Endodermal cell (in vitro differentiated cells): ENCODE results near the gene PHTF1. TPM values are rescaled to one million over a fixed set of nuclear protein-coding genes. Genes with fewer than 3 reads are reported as not detected.

Experiments
- DNase-seq: peaks from one replicate; pipeline ENCODE4 v3.0.0-alpha.2; 2017
- H3K27ac ChIP-seq: 2 replicates; pipeline ENCODE4 v1.5.1; 2013; ENCODE audit warnings: mild to moderate bottlenecking, low read depth, low read length, moderate library complexity
- H3K27me3 ChIP-seq: 2 replicates; pipeline ENCODE4 v1.6.1; 2013; ENCODE audit warnings: mild to moderate bottlenecking, low read length, moderate library complexity; ENCODE audit not compliant: insufficient read depth, control insufficient read depth, poor library complexity, severe bottlenecking
- H3K36me3 ChIP-seq: 2 replicates; pipeline ENCODE4 v1.7.0; 2013; ENCODE audit warnings: mild to moderate bottlenecking, low read length, moderate library complexity; ENCODE audit not compliant: control insufficient read depth, insufficient read depth
- H3K4me1 ChIP-seq: one replicate; pipeline ENCODE4 v1.7.0; 2013; ENCODE audit warnings: low read length; ENCODE audit not compliant: control insufficient read depth, insufficient read depth
- H3K4me3 ChIP-seq: 2 replicates; pipeline ENCODE4 v1.5.1; 2013; ENCODE audit warnings: mild to moderate bottlenecking, low read length, moderate library complexity
- H3K9ac ChIP-seq: 2 replicates; pipeline ENCODE4 v1.6.1; 2013; ENCODE audit warnings: mild to moderate bottlenecking, low read length, moderate library complexity; ENCODE audit not compliant: poor library complexity, severe bottlenecking; ENCODE audit errors: extremely low read depth
- H3K9me3 ChIP-seq: 2 replicates; pipeline ENCODE4 v1.6.1; 2013; ENCODE audit warnings: mild to moderate bottlenecking, low read length, moderate library complexity; ENCODE audit not compliant: control insufficient read depth
- H3K27ac Mint-ChIP-seq: 2 replicates; pipeline ENCODE4 v1.8.0; 2020; ENCODE audit warnings: mixed read lengths
- H3K27me3 Mint-ChIP-seq: 2 replicates; pipeline ENCODE4 v1.8.0; 2021; ENCODE audit warnings: mild to moderate bottlenecking, mixed read lengths; ENCODE audit not compliant: insufficient read depth
- H3K36me3 Mint-ChIP-seq: 2 replicates; pipeline ENCODE4 v1.8.0; 2020; ENCODE audit warnings: low read depth, mixed read lengths
- H3K4me1 Mint-ChIP-seq: 2 replicates; pipeline ENCODE4 v1.8.0; 2020; ENCODE audit warnings: mixed read lengths
- H3K4me3 Mint-ChIP-seq: 2 replicates; pipeline ENCODE4 v1.8.0; 2020; ENCODE audit warnings: mild to moderate bottlenecking, moderate library complexity, mixed read lengths
- H3K9me3 Mint-ChIP-seq: 2 replicates; pipeline ENCODE4 v1.8.0; 2020; ENCODE audit warnings: mild to moderate bottlenecking, mixed read lengths
- CTCF ChIP-seq: fragments of 200-600 bp; sonication (generic); conservative IDR thresholded peaks from 2 replicates; pipeline ENCODE4 v1.5.0; 2021; ENCODE audit warnings: antibody characterized with exemption, mild to moderate bottlenecking
- WGBS, 2 experiments: methylation state at CpG; one replicate each; pipeline versions ENCODE4 v1.1.5 to v1.1.7; 2013; ENCODE audit warnings: missing lambda C conversion rate in 2 of 2, mixed read lengths in 1 of 2; ENCODE audit not compliant: insufficient coverage in 1 of 2, insufficient read length in 1 of 2; 5-methylcytosine and 5-hydroxymethylcytosine counted together
- total RNA-seq, 2 donors: library from RNA; stranded (reverse); fragmentation: NEBNext Ultra II Directional in 1 of 2; extraction: Animal tissue kit (Norgen Biotek cat#: 25700) in 1 of 2; gene quantifications; 2 replicates in 1 of 2; 3 replicates in 1 of 2; pipeline ENCODE4 v1.2.1, GENCODE V29; 2021

The PHTF1 gene
- total RNA-seq, 2 donors from 2014 or later = 43.8 to 56.5 TPM

GRCh38 chr1:113779542-113779941 lies 20.3 kb upstream of the PHTF1 start:
- WGBS, 2 experiments = 90 to 92% methylated on average over 6 of the region's 6 CpGs
- Mint-ChIP-seq H3K4me3 (no peak overlapping the region), H3K27me3 (no peaks in the 10 kb centered on the region), H3K9me3 (no peaks in the 10 kb centered on the region), H3K36me3 (peaks cover 24% of the 10 kb centered on the region), H3K4me1 (peaks cover 5% of the 10 kb centered on the region), H3K27ac (no peak overlapping the region)
- Histone ChIP-seq H3K27ac (no peak overlapping the region), H3K4me1 (no peaks in the 10 kb centered on the region), H3K9ac (no peak overlapping the region), H3K4me3 (no peak overlapping the region), H3K27me3 (no peaks in the 10 kb centered on the region), H3K9me3 (no peaks in the 10 kb centered on the region), H3K36me3 (peaks cover 16% of the 10 kb centered on the region)
- DNase-seq = no peak
- TF ChIP-seq CTCF = no peak

DNA sequence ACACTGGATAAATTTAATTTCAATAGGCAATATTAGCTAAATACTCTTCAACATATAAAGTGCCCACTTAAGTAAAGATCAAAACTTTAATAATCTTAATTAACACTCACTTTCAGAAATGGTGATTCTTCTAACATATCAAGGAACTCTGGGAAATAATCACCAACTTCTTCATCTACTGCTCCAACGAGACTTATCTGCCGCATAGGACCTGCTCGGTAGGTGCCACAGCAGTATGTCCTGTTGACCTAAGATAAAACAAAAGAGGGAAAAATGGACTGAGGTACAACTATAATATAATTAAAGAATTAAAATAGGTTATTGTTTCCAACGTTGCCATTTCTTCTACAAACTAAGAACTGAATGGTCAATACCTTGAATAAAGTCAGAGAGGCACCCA lies 18.3 kb upstream of the PHTF1 start:
- H3K4me3 Mint-ChIP-seq = no peak overlapping the region
- H3K27ac ChIP-seq = no peak overlapping the region
- H3K9me3 ChIP-seq = no peaks in the 10 kb centered on the region
- no peaks in the 10 kb centered on the region for H3K9me3 Mint-ChIP-seq
- no peaks in the 10 kb centered on the region for H3K4me1 ChIP-seq
- H3K9ac ChIP-seq = no peak overlapping the region
- H3K36me3 Mint-ChIP-seq = peaks cover 28% of the 10 kb centered on the region
- no peak for TF ChIP-seq CTCF
- H3K27ac Mint-ChIP-seq = no peak overlapping the region
- H3K4me3 ChIP-seq = no peak overlapping the region
- H3K4me1 Mint-ChIP-seq = no peaks in the 10 kb centered on the region
- peaks cover 21% of the 10 kb centered on the region for H3K36me3 ChIP-seq
- H3K27me3 ChIP-seq = no peaks in the 10 kb centered on the region
- 92% methylated on average over 3 of the region's 4 CpGs; no CpG with 5 or more reads in 1 of the 2 experiments for WGBS, 2 experiments
- no peaks in the 10 kb centered on the region for H3K27me3 Mint-ChIP-seq
- DNase-seq = no peak

- Histone ChIP-seq H3K9me3 (no peaks in the 10 kb centered on the region), H3K9ac (no peak overlapping the region), H3K27ac (peak overlapping the region; percentile 91), H3K4me3 (no peak overlapping the region), H3K36me3 (peaks cover 41% of the 10 kb centered on the region), H3K27me3 (no peaks in the 10 kb centered on the region), H3K4me1 (no peaks in the 10 kb centered on the region)
- 100% methylated on average over 1 of the region's 1 CpG; no CpG with 5 or more reads in 1 of the 2 experiments for WGBS, 2 experiments
- Mint-ChIP-seq H3K36me3 (peaks cover 21% of the 10 kb centered on the region), H3K4me3 (no peak overlapping the region), H3K4me1 (peaks cover 10% of the 10 kb centered on the region), H3K9me3 (no peaks in the 10 kb centered on the region), H3K27ac (no peak overlapping the region), H3K27me3 (no peaks in the 10 kb centered on the region)
- no peak for TF ChIP-seq CTCF
- no peak for DNase-seq
These were observed 10.7 kb upstream of the PHTF1 start for GRCh38 chr1:113770031-113770430.
